ENCODE data around the gene ATP2A3.

Gene ATP2A3

DNA sequence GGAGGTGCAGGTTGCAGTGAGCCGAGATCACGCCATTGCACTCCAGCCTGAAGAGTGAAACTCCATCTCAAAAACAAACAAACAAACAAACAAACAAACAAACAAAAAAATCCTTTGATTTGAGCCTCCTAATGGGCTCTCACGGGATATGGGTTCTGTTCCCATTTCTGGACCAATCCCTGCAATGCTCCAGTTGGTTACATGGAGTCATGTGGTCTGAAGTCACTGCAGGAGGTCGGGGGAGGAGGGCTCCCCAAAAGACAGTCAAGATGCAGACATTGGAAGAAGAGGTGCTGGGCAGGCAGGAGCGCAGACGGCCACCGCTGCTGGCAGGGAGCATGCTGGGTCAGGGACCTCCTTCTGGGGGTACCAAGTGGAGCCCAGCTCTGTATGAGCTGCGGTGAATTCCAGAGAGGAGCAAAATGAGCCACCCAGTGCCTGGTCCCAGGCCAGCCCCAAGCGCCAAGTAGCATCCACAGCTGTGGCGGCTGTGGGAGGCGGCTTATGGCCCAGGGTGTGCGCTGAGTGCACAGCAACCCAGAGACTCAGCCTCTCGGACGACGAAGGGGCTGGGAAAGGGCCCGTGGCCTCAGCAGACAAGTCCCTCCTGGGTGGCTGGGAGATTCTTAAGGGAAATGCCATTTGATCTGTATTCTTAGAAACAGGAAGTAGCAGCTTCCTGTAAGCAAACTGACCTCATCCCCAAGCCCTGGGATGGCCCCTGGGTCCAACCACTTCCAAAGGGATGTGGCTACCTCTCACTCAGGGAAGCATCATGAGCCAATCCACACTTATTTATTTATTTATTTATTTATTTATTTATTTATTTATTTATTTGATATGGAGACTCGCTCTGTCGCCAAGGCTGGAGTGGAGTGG lies 19.6 kb upstream of the ATP2A3 start:
- no peak overlapping the region for H3K4me3 Mint-ChIP-seq
- no peaks in the 10 kb centered on the region for H3K9me3 Mint-ChIP-seq
- no peak overlapping the region for H3K27ac Mint-ChIP-seq
- H3K36me3 Mint-ChIP-seq (ENCODE audit: low read depth), result no peaks in the 10 kb centered on the region
- no peaks in the 10 kb centered on the region for H3K27me3 Mint-ChIP-seq
- peaks cover 6% of the 10 kb centered on the region for H3K4me1 Mint-ChIP-seq (ENCODE audit: low read depth)

DNA sequence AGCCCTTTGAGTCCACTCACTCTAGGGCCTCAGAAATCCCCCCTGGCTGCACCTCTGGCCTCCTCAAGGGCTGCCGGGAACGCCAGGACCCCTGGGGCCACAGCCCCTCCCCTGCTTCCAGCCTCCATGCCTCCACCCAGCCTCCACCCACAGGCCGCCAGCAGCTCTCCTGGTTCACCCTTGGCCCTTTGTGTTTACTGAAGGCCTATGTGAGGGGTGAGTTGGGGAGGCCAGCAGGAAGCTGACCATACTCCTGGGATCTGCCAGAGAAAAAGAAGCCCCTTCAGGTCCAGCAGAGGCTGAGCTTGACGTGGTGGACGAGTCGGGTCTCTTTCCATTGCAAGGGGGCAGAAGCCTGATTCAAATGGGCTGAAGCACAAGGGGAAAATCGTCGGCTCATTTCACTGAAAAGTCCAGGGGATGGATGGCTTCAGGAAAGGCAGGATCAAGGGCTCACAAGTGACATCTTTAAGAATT lies 18.3 kb upstream of the ATP2A3 start:
- no peak overlapping the region for H3K27ac Mint-ChIP-seq
- no peak overlapping the region for H3K4me3 Mint-ChIP-seq
- H3K4me1 Mint-ChIP-seq (ENCODE audit: low read depth), result peaks cover 6% of the 10 kb centered on the region
- no peaks in the 10 kb centered on the region for H3K27me3 Mint-ChIP-seq
- no peaks in the 10 kb centered on the region for H3K9me3 Mint-ChIP-seq
- no peaks in the 10 kb centered on the region for H3K36me3 Mint-ChIP-seq (ENCODE audit: low read depth)

DNA sequence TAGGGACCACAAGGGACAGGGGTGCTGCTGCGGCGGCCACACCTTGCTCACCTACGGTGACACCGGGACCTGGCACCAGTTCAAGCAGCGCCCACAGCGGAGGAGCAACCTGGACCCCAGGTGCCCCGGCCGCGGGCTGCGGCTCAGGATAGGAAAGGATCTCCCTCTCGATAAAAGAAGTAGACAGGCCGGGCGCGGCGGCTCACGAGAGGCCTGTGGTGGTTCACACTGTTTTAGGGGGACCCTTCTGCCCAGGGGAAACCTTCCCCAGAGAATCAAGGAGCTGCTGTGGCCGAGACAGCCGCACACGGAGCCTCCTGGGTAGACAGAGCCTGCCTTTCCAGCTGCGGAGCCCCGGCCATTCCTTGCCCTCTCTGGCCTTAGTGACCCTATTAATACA lies 17.9 kb upstream of the ATP2A3 start:
- H3K4me3 Mint-ChIP-seq, result no peak overlapping the region
- H3K9me3 Mint-ChIP-seq, result no peaks in the 10 kb centered on the region
- peaks cover 6% of the 10 kb centered on the region for H3K4me1 Mint-ChIP-seq (ENCODE audit: low read depth)
- no peaks in the 10 kb centered on the region for H3K36me3 Mint-ChIP-seq (ENCODE audit: low read depth)
- no peaks in the 10 kb centered on the region for H3K27me3 Mint-ChIP-seq
- H3K27ac Mint-ChIP-seq, result no peak overlapping the region

DNA sequence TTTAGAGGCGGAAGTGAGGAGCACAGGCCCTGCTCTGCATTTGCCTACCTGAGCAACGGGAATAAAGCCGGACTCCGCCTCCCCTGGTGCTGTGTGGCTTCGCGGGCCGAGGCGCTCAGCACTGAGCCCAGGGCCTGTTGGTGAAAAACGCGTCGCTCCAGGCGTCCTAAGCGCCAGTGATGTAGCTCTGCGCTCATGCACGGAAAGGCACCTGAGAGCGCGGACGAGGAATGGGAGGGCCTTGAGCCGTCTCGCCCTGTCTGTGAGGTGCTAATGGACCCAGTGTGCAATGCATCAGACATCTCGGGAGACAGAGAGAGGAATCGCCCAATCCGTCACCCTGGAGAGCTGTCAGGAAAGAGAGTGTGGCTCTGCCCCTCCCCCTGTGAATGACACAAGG lies 17.2 kb upstream of the ATP2A3 start:
- H3K4me1 Mint-ChIP-seq (ENCODE audit: low read depth), result peaks cover 6% of the 10 kb centered on the region
- no peaks in the 10 kb centered on the region for H3K36me3 Mint-ChIP-seq (ENCODE audit: low read depth)
- H3K27ac Mint-ChIP-seq, result no peak overlapping the region
- no peaks in the 10 kb centered on the region for H3K27me3 Mint-ChIP-seq
- H3K9me3 Mint-ChIP-seq, result no peaks in the 10 kb centered on the region
- no peak overlapping the region for H3K4me3 Mint-ChIP-seq

- Mint-ChIP-seq H3K27me3 (no peaks in the 10 kb centered on the region), H3K36me3 (ENCODE audit: low read depth) (no peaks in the 10 kb centered on the region), H3K9me3 (no peaks in the 10 kb centered on the region), H3K27ac (no peak overlapping the region), H3K4me3 (no peak overlapping the region), H3K4me1 (ENCODE audit: low read depth) (peaks cover 6% of the 10 kb centered on the region)
Observed at GRCh38 chr17:3980381-3981014, 16.3 kb upstream of the ATP2A3 start.

GRCh38 chr17:3979290-3979611 lies 15.0 kb upstream of the ATP2A3 start:
- H3K27me3 Mint-ChIP-seq, result no peaks in the 10 kb centered on the region
- no peaks in the 10 kb centered on the region for H3K9me3 Mint-ChIP-seq
- peaks cover 6% of the 10 kb centered on the region for H3K4me1 Mint-ChIP-seq (ENCODE audit: low read depth)
- peak overlapping the region; percentile 45 for H3K27ac Mint-ChIP-seq
- H3K36me3 Mint-ChIP-seq (ENCODE audit: low read depth), result no peaks in the 10 kb centered on the region
- no peak overlapping the region for H3K4me3 Mint-ChIP-seq

GRCh38 chr17:3978421-3979289 lies 14.4 kb upstream of the ATP2A3 start:
- no peak overlapping the region for H3K4me3 Mint-ChIP-seq
- H3K4me1 Mint-ChIP-seq (ENCODE audit: low read depth), result peaks cover 2% of the 10 kb centered on the region
- H3K9me3 Mint-ChIP-seq, result no peaks in the 10 kb centered on the region
- H3K27me3 Mint-ChIP-seq, result no peaks in the 10 kb centered on the region
- peak overlapping the region; percentile 45 for H3K27ac Mint-ChIP-seq
- H3K36me3 Mint-ChIP-seq (ENCODE audit: low read depth), result no peaks in the 10 kb centered on the region

GRCh38 chr17:3977387-3977786 lies 13.2 kb upstream of the ATP2A3 start:
- H3K4me1 Mint-ChIP-seq (ENCODE audit: low read depth), result peaks cover 8% of the 10 kb centered on the region
- no peaks in the 10 kb centered on the region for H3K27me3 Mint-ChIP-seq
- no peak overlapping the region for H3K27ac Mint-ChIP-seq
- H3K4me3 Mint-ChIP-seq, result no peak overlapping the region
- H3K36me3 Mint-ChIP-seq (ENCODE audit: low read depth), result no peaks in the 10 kb centered on the region
- no peaks in the 10 kb centered on the region for H3K9me3 Mint-ChIP-seq

DNA sequence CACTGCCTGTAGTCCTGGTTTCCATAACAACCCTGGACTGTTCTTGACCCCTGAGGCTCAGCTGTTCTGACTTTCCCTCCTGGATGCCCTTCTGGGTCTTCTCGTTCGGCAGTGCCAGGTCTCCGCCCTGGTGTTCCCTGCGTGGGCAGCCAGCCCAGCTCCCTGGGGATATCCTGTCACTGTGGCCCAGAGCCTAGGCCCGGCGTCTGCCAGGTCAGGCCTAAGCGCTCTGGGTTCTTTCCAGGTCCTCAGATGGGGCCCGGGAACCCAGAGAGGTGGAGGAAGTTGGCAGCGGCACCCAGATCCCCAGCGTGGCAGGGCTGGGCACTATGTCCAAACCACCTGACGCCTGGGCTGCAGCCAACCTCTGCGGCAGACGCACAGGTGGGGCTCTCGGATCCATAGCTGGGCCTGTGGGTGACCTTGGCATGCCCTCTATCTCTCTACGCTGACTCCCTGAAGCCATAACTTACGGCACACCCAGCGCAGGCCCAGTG lies 12.5 kb upstream of the ATP2A3 start:
- Mint-ChIP-seq H3K9me3 (no peaks in the 10 kb centered on the region), H3K36me3 (ENCODE audit: low read depth) (no peaks in the 10 kb centered on the region), H3K27me3 (no peaks in the 10 kb centered on the region), H3K4me3 (no peak overlapping the region), H3K27ac (no peak overlapping the region), H3K4me1 (ENCODE audit: low read depth) (peaks cover 15% of the 10 kb centered on the region)

- Mint-ChIP-seq H3K27me3 (no peaks in the 10 kb centered on the region), H3K4me1 (ENCODE audit: low read depth) (peaks cover 15% of the 10 kb centered on the region), H3K36me3 (ENCODE audit: low read depth) (no peaks in the 10 kb centered on the region), H3K9me3 (no peaks in the 10 kb centered on the region), H3K27ac (no peak overlapping the region), H3K4me3 (no peak overlapping the region)
Observed at GRCh38 chr17:3974980-3975379, 10.7 kb upstream of the ATP2A3 start.

- Mint-ChIP-seq H3K27me3 (no peaks in the 10 kb centered on the region), H3K4me1 (ENCODE audit: low read depth) (peaks cover 16% of the 10 kb centered on the region), H3K36me3 (ENCODE audit: low read depth) (no peaks in the 10 kb centered on the region), H3K4me3 (no peak overlapping the region), H3K27ac (peak overlapping the region; percentile 1), H3K9me3 (no peaks in the 10 kb centered on the region)
Observed at GRCh38 chr17:3974138-3974687, 10.0 kb upstream of the ATP2A3 start.

- no peaks in the 10 kb centered on the region for H3K36me3 Mint-ChIP-seq (ENCODE audit: low read depth)
- H3K27ac Mint-ChIP-seq, result no peak overlapping the region
- H3K9me3 Mint-ChIP-seq, result no peaks in the 10 kb centered on the region
- H3K4me3 Mint-ChIP-seq, result no peak overlapping the region
- no peaks in the 10 kb centered on the region for H3K27me3 Mint-ChIP-seq
- peaks cover 21% of the 10 kb centered on the region for H3K4me1 Mint-ChIP-seq (ENCODE audit: low read depth)
Observed at GRCh38 chr17:3973495-3974137, 9.4 kb upstream of the ATP2A3 start.

DNA sequence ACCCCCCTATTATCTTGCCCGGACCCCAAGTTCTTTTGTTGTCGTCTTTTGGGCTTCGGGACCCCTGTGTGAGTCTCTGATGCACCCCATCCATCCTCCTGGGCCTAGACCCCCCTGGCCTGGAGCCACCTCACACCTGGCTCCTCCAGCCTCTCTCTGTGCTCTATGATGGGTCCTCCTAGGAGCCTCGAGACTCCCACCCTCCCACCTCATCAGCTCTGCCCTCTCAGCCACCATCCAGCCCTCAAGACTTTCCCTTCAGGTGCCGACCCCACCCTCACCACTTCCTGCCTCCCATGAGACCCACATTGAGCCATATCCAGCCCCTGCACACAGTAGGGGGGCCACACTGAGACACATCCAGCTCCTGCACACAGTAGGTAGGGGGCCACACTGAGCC lies 8.7 kb upstream of the ATP2A3 start:
- Mint-ChIP-seq H3K4me3 (peak overlapping the region; percentile 41), H3K27me3 (no peaks in the 10 kb centered on the region), H3K36me3 (ENCODE audit: low read depth) (no peaks in the 10 kb centered on the region), H3K9me3 (no peaks in the 10 kb centered on the region), H3K27ac (no peak overlapping the region), H3K4me1 (ENCODE audit: low read depth) (peaks cover 22% of the 10 kb centered on the region)

- no peaks in the 10 kb centered on the region for H3K36me3 Mint-ChIP-seq (ENCODE audit: low read depth)
- peaks cover 26% of the 10 kb centered on the region for H3K4me1 Mint-ChIP-seq (ENCODE audit: low read depth)
- H3K27ac Mint-ChIP-seq, result no peak overlapping the region
- H3K9me3 Mint-ChIP-seq, result no peaks in the 10 kb centered on the region
- no peaks in the 10 kb centered on the region for H3K27me3 Mint-ChIP-seq
- H3K4me3 Mint-ChIP-seq, result peak overlapping the region; percentile 41
Observed at GRCh38 chr17:3972281-3972731, 8.1 kb upstream of the ATP2A3 start.

All from stimulated activated naive CD8-positive, alpha-beta T cell treated with anti-CD3 and anti-CD28 coated beads, Interleukin-15, Interleukin-2, amounts not matched to agents 100 ng/mL and 50 ng/mL, for 24 hours (primary cell).